DND-41 (cell line): ENCODE measurements around the gene ULBP3.
"Not testable (repeated sequence)": the region's sequence is repeated elsewhere in the genome, so short reads cannot be mapped to it uniquely, and the experiment has no call there.

Experiments
- ATAC-seq: fragments of 200-7000 bp; cut with Tn5 transposase; 3 replicates; pipeline ENCODE4 v1.9.1; 2021; ENCODE audit warnings: low read depth; ENCODE audit not compliant: insufficient read depth
- DNase-seq: peaks from one replicate; pipeline ENCODE4 v3.0.0-alpha.2; 2020
- H2AFZ ChIP-seq: 2 replicates; pipeline ENCODE4 v1.6.0; 2012; ENCODE audit warnings: low read depth, low read length
- H3K27ac ChIP-seq: 2 replicates; pipeline ENCODE4 v1.5.1; 2012; ENCODE audit warnings: low read length, inconsistent platforms
- H3K27me3 ChIP-seq: fragments of 200-600 bp; sonication (generic); 2 replicates; pipeline ENCODE4 v1.6.0; 2012; ENCODE audit warnings: low read length, mild to moderate bottlenecking, inconsistent platforms; ENCODE audit not compliant: insufficient read depth, poor library complexity
- H3K36me3 ChIP-seq: 2 replicates; pipeline ENCODE4 v1.5.1; 2012; ENCODE audit warnings: low read length, inconsistent platforms; ENCODE audit not compliant: insufficient read depth
- H3K4me1 ChIP-seq: 2 replicates; pipeline ENCODE4 v1.5.1; 2012; ENCODE audit warnings: mild to moderate bottlenecking, low read length; ENCODE audit not compliant: insufficient read depth
- H3K4me2 ChIP-seq: 2 replicates; pipeline ENCODE4 v1.6.0; 2012; ENCODE audit warnings: mild to moderate bottlenecking, moderate library complexity, low read length, inconsistent platforms; ENCODE audit not compliant: insufficient read depth
- H3K4me3 ChIP-seq, 2 experiments: fragments of 200-600 bp in 1 of 2; shearing (Covaris generic) in 1 of 2; 2 replicates each; pipeline ENCODE4 v1.5.1; 2012 to 2016; ENCODE audit warnings: inconsistent platforms in 2 of 2, low read length in 2 of 2, mild to moderate bottlenecking in 2 of 2, low read depth in 1 of 2, moderate library complexity in 1 of 2
- H3K79me2 ChIP-seq: 2 replicates; pipeline ENCODE4 v1.6.0; 2012; ENCODE audit warnings: low read length, inconsistent platforms; ENCODE audit not compliant: insufficient read depth
- H3K9ac ChIP-seq: 2 replicates; pipeline ENCODE4 v1.6.0; 2012; ENCODE audit warnings: low read depth, mild to moderate bottlenecking, inconsistent platforms, low read length, moderate library complexity
- H3K9me3 ChIP-seq: 2 replicates; pipeline ENCODE4 v1.5.1; 2012; ENCODE audit warnings: low read length, moderate library complexity, mild to moderate bottlenecking, inconsistent platforms; ENCODE audit not compliant: insufficient read depth, severe bottlenecking
- H4K20me1 ChIP-seq: 2 replicates; pipeline ENCODE4 v1.6.0; 2012; ENCODE audit warnings: low read length; ENCODE audit not compliant: insufficient read depth
- EZH2 ChIP-seq: IDR thresholded peaks from 3 replicates; pipeline ENCODE4 v1.6.1; 2012; ENCODE audit warnings: borderline replicate concordance, low read depth, mild to moderate bottlenecking, moderate library complexity, low read length, inconsistent platforms; ENCODE audit not compliant: severe bottlenecking
- TF ChIP-seq, protein P1 (sequence below): IDR thresholded peaks from 2 replicates; pipeline ENCODE4 v1.5.1; 2012; ENCODE audit warnings: borderline replicate concordance, low read length, moderate library complexity, mild to moderate bottlenecking; ENCODE audit not compliant: poor library complexity, severe bottlenecking; ENCODE audit errors: extremely low read depth

Gene ULBP3

DNA sequence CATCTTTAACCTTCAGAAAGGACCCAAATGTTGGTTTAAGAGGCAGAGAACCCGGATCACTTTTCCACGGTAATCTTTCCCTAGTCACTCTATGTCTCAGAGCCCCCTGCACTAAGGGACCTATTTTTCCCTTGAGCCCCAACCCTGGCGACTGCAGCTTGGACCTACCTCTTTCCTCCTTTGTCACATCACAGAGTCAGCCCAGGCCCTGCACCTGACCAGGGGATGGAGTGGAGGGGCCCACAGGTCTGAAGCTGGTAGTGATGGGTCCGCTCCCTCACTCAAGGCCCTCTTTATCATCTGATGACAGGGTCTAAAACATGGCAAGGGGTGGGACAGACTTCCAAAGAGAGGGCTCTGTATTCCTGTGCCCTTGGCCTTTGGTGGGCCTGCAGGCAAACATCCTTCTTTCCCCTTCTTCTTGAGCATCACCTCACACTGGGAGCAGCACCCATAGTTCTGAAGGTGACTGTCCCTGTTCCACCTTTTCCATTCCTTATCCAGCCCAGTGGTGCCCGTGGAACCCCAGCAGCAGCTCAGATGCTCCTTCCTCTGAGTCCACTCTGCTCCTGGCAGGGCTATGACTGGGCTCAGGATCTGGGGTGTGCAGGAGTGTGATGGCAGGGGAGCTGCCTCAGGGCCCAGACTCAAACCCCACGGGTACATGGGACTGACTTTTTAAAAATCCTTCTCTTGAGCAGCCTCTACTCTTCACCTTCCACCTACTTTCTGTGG, 49.9 kb downstream of the ULBP3 start:
- Histone ChIP-seq H3K27ac (no peak overlapping the region), H3K4me1 (no peaks in the 10 kb centered on the region)
- TF ChIP-seq, protein P1, sequence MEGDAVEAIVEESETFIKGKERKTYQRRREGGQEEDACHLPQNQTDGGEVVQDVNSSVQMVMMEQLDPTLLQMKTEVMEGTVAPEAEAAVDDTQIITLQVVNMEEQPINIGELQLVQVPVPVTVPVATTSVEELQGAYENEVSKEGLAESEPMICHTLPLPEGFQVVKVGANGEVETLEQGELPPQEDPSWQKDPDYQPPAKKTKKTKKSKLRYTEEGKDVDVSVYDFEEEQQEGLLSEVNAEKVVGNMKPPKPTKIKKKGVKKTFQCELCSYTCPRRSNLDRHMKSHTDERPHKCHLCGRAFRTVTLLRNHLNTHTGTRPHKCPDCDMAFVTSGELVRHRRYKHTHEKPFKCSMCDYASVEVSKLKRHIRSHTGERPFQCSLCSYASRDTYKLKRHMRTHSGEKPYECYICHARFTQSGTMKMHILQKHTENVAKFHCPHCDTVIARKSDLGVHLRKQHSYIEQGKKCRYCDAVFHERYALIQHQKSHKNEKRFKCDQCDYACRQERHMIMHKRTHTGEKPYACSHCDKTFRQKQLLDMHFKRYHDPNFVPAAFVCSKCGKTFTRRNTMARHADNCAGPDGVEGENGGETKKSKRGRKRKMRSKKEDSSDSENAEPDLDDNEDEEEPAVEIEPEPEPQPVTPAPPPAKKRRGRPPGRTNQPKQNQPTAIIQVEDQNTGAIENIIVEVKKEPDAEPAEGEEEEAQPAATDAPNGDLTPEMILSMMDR = no peak
- no peak for TF ChIP-seq EZH2

DNA sequence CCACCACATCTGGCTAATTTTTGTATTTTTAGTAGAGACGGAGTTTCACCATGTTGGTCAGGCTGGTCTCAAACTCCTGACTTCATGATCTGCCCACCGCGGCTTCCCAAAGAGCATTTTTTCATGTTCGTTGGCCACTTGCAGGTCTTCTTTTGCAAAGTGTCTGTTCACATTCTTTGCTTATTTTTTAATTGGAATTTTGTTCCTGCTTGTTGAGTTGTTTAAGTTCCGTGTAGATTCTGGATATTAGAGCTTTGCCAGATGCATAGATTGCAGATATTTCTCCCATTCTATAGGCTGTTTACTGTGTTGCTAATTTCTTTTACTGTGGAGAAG, 51.8 kb downstream of the ULBP3 start:
- DNase-seq, H3K4me1 ChIP-seq, H3K79me2 ChIP-seq, H4K20me1 ChIP-seq, ATAC-seq, H3K9me3 ChIP-seq, H3K27ac ChIP-seq, H3K4me2 ChIP-seq, H3K9ac ChIP-seq, H3K4me3 ChIP-seq, H2AFZ ChIP-seq, H3K36me3 ChIP-seq: not testable (repeated sequence)
- H3K27me3 ChIP-seq = peaks cover 12% of the 10 kb centered on the region
- TF ChIP-seq, protein P1 = peak; percentile 27

More for the DNA sequence above, 49.9 kb downstream of the ULBP3 start:
- Histone ChIP-seq H3K9ac (no peak overlapping the region), H2AFZ (no peak overlapping the region), H3K4me2 (no peak overlapping the region), H3K36me3 (no peaks in the 10 kb centered on the region), H3K27me3 (peaks cover 6% of the 10 kb centered on the region), H4K20me1 (no peaks in the 10 kb centered on the region), H3K79me2 (no peaks in the 10 kb centered on the region), H3K4me3 (no peak overlapping the region), H3K9me3 (no peaks in the 10 kb centered on the region)
- DNase-seq (no peak), ATAC-seq (no peak)

DNA sequence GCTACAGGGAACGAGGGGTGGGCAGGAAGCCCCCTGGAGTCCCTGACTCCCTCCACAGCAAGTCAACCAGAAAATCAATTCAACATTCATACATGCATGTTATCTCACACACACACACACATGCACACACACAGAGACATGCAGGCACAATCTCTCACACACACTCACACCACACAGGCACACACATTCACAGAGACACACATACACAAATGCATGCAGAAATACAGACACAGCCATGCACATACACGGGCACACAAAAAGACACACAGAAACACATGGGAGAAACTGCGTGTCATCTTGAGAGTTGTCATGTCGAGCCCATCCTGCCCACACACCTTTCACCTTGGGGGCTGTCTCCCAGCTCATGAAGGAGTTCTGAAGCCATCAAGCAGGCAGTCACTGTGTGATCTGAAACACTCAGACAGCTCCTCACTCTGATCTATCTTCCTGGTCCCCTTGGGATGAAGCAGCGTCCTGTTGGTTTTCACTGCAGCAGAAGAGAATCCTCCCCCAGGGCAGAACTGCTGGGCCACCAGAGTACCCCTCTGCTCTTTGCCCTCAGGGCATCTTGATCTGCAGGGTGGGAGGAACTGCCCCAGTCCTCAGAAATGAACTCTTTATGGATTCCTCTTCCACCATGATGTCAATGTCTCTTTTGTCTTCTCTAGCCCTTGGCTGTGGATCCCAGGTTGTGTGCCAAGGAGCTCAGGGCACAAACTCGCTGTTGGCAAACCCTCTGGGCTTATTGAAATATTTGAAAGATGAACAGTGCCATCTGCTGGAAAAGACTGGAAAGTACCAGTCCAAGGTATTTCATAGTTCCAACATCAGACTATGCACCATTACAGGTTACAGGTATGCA, 52.4 kb downstream of the ULBP3 start:
- Histone ChIP-seq H3K9me3 (no peaks in the 10 kb centered on the region), H3K27me3 (peaks cover 15% of the 10 kb centered on the region), H3K36me3 (no peaks in the 10 kb centered on the region), H3K4me1 (no peaks in the 10 kb centered on the region), H4K20me1 (no peaks in the 10 kb centered on the region), H3K4me3 (no peak overlapping the region), H3K9ac (no peak overlapping the region), H3K79me2 (no peaks in the 10 kb centered on the region), H3K4me2 (no peak overlapping the region), H2AFZ (no peak overlapping the region), H3K27ac (no peak overlapping the region)
- DNase-seq (peak; percentile 48), ATAC-seq (peak; percentile 91)
- TF ChIP-seq, protein P1 = peak; percentile 73
- no peak for TF ChIP-seq EZH2

DNA sequence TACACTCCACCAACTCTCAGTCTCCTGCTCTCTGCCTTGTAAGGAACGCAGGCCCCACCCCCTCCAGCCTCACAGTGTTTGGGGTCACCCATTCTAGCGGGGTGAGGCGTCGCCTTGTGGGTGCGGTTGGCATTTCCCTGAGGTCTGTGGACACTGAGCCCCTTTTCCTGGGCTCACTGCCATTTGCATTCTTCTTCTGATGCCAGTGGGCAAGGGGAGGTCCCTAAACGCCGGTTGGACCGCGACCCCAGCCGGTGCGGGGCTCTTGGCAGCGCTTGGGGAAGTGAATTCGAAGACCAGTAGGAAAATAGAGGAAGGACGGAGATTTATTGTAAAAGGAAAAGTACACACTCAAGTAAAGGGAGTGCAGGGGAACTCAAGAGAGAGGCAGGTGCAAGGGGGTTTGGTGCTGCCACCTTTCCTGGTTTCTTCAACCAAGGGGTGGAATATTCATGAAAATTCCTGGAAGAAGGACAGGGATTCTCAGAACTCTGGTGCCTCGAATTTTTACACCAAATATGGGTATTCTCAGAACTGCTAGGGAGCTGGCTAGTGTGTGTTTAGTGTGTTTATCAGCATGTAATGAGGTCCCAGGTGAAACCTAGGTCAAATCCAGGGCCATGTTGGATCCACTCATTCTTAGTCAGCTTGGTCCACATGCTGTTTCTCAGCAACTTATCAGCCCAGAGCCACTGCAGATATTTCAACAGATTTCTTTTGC, 53.5 kb downstream of the ULBP3 start:
- not testable (repeated sequence) for ATAC-seq
- H3K27me3 ChIP-seq = peaks cover 21% of the 10 kb centered on the region

DNA sequence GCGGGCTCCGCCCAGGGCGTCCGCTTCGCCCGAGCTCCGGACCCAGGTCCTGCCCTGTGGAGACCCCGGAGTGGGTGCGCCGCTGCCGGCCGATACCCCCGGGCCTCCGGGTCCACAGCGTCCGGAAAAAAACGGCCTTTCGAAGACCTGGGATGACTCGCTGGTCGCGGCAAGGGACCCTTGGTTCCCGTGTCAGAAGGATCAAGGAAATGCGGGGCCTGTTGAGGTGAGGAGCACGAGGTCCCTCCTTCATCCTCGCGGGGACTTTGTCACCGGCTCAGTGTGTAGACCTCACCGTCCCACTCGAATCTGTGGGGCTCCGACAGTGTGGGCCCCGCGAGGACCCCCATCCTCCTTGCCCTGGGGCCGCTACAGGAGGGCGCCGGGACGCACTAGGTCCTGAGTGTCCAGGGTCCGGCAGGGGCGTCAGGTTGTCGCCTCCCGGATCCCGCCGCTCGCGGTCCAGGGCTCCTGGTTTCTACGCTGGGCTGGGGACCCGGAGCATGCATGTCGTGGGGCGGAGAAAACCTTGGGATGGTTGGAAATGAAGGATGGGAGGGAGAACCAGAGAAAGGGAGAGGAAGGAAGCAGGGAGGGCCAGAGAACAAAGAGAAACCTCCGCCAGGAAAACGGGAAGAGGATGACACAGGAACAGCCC, 54.2 kb downstream of the ULBP3 start:
- not testable (repeated sequence) for H3K79me2 ChIP-seq, H3K4me1 ChIP-seq, H4K20me1 ChIP-seq, H3K36me3 ChIP-seq, H3K9ac ChIP-seq, H3K9me3 ChIP-seq, H3K27ac ChIP-seq, H3K4me2 ChIP-seq, H3K4me3 ChIP-seq, H2AFZ ChIP-seq, DNase-seq, ATAC-seq
- H3K27me3 ChIP-seq = peaks cover 25% of the 10 kb centered on the region

More for the DNA sequence above, 53.5 kb downstream of the ULBP3 start:
- H2AFZ ChIP-seq, H3K4me1 ChIP-seq, DNase-seq, H3K9me3 ChIP-seq, H3K36me3 ChIP-seq, H3K9ac ChIP-seq, H4K20me1 ChIP-seq, H3K4me3 ChIP-seq, H3K4me2 ChIP-seq, H3K79me2 ChIP-seq, H3K27ac ChIP-seq: not testable (repeated sequence)
